LNCAP (cell line): ENCODE results near the gene MORF4L1.

ENCODE experiments used
- TF ChIP-seq, protein P1 (sequence below): fragments of 450-650 bp; IDR thresholded peaks from 2 replicates; pipeline ENCODE4 v1.5.1; 2017; ENCODE audit warnings: mild to moderate bottlenecking

MORF4L1 gene

DNA sequence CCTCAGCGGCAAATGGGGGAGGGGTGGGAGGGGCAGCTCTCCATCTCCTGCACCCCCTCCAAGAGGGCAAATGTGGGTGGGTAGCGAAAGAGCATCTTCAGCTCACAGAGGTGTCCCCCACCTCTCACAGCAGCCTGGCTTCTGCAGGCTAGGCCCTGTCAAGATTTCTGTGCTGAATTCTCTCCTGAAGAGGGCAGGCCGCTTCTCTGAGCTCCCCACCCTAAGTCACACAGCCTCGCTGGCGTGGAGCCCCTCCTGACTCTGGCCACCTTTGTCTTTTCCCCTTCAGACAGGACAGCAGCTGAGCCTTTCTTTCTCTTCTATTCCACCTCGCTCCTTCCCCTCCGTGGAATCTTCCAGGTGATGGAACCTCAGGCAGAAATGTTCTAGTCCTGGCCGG, 35.1 kb upstream of the MORF4L1 start:
- TF ChIP-seq, protein P1, sequence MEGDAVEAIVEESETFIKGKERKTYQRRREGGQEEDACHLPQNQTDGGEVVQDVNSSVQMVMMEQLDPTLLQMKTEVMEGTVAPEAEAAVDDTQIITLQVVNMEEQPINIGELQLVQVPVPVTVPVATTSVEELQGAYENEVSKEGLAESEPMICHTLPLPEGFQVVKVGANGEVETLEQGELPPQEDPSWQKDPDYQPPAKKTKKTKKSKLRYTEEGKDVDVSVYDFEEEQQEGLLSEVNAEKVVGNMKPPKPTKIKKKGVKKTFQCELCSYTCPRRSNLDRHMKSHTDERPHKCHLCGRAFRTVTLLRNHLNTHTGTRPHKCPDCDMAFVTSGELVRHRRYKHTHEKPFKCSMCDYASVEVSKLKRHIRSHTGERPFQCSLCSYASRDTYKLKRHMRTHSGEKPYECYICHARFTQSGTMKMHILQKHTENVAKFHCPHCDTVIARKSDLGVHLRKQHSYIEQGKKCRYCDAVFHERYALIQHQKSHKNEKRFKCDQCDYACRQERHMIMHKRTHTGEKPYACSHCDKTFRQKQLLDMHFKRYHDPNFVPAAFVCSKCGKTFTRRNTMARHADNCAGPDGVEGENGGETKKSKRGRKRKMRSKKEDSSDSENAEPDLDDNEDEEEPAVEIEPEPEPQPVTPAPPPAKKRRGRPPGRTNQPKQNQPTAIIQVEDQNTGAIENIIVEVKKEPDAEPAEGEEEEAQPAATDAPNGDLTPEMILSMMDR, result no peak

DNA sequence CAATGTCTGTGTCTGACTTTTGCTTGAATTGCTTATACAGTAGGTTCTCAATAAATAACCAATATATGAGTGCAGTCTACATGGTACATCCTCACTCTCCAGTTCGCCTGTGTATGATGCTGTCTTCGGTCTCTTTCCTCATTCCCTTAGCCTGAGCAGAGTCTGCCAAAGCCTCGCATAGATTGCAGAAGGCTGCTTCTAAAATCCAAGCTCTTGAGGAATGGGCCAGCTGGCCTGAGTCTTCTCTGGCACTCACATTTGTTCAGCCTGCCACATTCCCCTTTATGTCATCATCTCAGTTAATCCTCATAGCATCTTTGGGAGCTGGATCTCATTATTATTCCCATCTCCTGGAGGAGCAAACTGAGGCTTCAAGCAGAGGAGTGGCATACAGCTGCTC, 34.2 kb upstream of the MORF4L1 start:
- TF ChIP-seq, protein P1, result no peak

DNA sequence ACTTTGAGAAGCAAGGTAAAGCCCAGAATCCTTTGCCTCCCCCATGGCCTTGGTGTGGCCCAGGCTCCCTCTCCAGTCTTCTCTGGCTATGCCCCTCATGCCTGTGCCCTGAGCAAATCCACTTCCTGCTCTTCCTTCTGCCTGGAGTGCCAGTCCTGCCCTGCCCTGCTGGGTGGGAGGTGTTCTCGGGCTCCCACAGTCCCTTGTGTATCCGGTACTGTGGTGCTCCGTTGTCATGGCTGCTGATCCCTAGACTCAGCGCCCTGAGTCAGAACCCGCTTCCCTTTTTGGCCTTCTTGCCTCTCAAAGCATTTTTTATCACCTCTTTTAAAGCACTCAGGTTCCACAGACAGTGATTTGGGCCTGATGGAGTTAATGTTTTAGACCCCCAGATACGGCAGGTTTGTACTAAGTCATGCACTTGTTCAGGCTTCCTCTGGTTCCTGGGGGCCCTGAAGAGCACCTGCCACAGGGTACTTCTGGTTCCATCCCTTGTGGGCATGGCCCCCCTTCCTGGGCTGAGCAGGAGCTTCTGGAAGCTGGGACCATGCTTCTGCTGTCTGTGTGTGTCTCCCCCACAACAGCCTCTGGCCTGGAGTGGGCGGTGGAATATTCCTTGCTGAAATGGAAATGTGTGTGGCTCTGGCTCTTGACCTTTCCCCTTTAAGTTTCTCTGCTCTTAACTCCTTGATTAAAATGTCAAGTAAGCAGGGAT, 31.9 kb upstream of the MORF4L1 start:
- TF ChIP-seq, protein P1, result no peak

DNA sequence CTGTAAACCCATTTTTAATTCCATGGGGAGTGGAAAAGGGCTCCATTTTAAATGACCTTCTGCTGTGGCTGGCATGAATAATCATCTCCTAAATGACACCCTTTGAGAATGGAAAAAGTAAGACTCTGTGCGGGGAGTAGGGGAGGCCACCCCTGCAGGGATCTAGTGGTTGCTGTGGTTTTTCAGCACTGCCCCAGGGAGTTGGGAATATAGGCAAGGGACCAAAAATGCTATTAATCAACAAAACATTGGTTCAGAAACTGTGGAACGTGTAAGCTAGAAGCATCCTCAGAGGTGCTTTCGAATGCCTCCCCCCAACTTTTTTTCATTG, 31.3 kb upstream of the MORF4L1 start:
- TF ChIP-seq, protein P1, result no peak

DNA sequence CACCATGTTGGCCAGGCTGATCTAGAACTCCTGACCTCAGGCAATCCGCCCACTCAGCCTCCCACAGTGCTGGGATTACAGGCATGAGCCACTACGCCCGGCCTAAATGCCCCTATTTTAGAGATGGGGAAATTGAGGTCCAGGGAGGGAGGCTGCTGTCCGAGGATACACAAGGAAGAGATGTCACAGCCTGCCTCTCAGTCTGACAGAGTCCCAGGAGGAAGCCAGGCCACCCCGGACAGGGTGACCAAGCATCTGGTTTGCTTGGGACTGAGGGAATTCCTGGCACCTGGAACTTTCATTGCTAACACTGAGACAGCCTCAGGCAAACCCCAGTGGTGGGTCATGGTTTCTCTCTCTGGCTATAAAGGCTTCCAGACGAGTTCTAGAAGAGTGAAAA, 30.8 kb upstream of the MORF4L1 start:
- TF ChIP-seq, protein P1, result no peak

DNA sequence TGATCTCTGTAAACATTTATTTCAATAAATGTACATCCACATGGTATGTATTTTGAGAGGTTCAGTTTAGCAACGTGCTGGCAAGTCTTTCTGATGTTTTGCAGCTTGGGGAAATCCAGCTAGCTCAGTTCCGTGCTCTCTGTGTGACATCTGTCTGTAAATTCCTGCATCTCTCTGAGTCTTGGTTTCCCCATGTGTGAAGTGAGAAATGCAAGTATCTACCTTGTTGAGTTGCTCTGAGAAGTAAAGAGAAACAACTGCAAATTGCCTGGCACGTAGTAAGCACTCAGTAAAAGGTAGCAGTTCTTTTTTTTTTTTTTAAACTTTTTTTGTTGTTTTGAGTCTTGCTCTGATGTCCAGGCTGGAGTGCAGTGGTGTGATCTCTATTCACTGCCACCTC, 30.2 kb upstream of the MORF4L1 start:
- TF ChIP-seq, protein P1, result no peak

DNA sequence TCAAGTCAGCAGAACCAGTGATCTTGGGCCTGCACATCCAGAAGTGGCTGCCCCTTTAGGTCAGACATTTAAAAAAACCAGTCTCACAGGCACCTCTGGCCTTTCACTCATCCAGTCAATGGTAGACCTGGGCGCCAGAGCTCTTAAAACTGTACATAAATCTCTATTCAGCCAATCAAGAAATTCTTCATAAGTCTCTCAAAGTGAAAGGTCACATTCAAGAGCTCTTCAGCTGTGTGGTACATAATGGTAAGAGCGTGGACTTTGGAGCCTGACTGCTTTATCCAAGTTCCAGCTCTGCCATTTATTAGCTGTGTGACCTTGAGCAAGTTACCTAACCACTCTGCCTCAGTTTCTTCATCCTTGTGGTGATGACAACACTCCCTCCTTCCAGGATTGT, 22.3 kb upstream of the MORF4L1 start:
- TF ChIP-seq, protein P1, result no peak
